Smooth muscle cell (in vitro differentiated cells): Measurements from ENCODE around the gene TSHZ1. TPM values are rescaled to one million over a fixed set of nuclear protein-coding genes. Genes with fewer than 3 reads are reported as not detected.

Experiments used
- DNase-seq: peaks from one replicate; lab custom pipeline; 2025; ENCODE audit not compliant: unreplicated experiment; lab: John Stamatoyannopoulos, UW
- H2AFZ ChIP-seq: fragments of 200-600 bp; sonication (generic); 2 replicates; pipeline ENCODE4 v1.6.0; 2016; ENCODE audit warnings: antibody characterized with exemption, low read depth, mild to moderate bottlenecking
- H3F3A ChIP-seq: fragments of 200-600 bp; sonication (generic); 2 replicates; pipeline ENCODE4 v1.6.0; 2017; ENCODE audit warnings: antibody characterized with exemption, low read depth
- H3K27ac ChIP-seq: fragments of 200-600 bp; sonication (generic); 2 replicates; pipeline ENCODE4 v1.5.1; 2016; ENCODE audit warnings: low read depth, mild to moderate bottlenecking
- H3K27me3 ChIP-seq: fragments of 200-600 bp; sonication (generic); 2 replicates; pipeline ENCODE4 v1.6.1; 2016; ENCODE audit warnings: low read depth, mild to moderate bottlenecking
- H3K36me3 ChIP-seq: fragments of 200-600 bp; sonication (generic); 2 replicates; pipeline ENCODE4 v1.5.1; 2016; ENCODE audit warnings: low read depth
- H3K4me1 ChIP-seq: fragments of 200-600 bp; sonication (generic); 2 replicates; pipeline ENCODE4 v1.5.1; 2016; ENCODE audit warnings: low read depth
- H3K4me2 ChIP-seq: fragments of 200-600 bp; sonication (generic); 2 replicates; pipeline ENCODE4 v1.6.0; 2016; ENCODE audit warnings: mild to moderate bottlenecking
- H3K4me3 ChIP-seq: fragments of 200-600 bp; sonication (generic); 2 replicates; pipeline ENCODE4 v1.5.1; 2016; ENCODE audit warnings: mild to moderate bottlenecking
- H3K79me2 ChIP-seq: fragments of 200-600 bp; sonication (generic); 2 replicates; pipeline ENCODE4 v1.6.0; 2016; ENCODE audit warnings: low read depth, mild to moderate bottlenecking
- H3K9ac ChIP-seq: fragments of 200-600 bp; sonication (generic); 2 replicates; pipeline ENCODE4 v1.6.0; 2016; ENCODE audit warnings: low read depth
- H3K9me3 ChIP-seq: fragments of 200-600 bp; sonication (generic); replicated peaks from 2 replicates; pipeline ENCODE4 v1.5.1; 2016; ENCODE audit warnings: low read depth
- H4K20me1 ChIP-seq: fragments of 200-600 bp; sonication (generic); 2 replicates; pipeline ENCODE4 v1.6.0; 2016; ENCODE audit warnings: low read depth
- CTCF ChIP-seq: fragments of 200-600 bp; sonication (generic); IDR thresholded peaks from 2 replicates; pipeline ENCODE4 v1.5.1; 2017; ENCODE audit warnings: borderline replicate concordance, mild to moderate bottlenecking, antibody characterized with exemption; ENCODE audit not compliant: insufficient read depth, poor library complexity, severe bottlenecking
- WGBS: methylation state at CpG from one replicate; pipeline ENCODE4 v1.1.7; 2016; ENCODE audit warnings: low lambda C conversion rate; 5-methylcytosine and 5-hydroxymethylcytosine counted together
- polyA plus RNA-seq: library from polyadenylated mRNA; unstranded; fragments of >200 nt; fragmentation: Nextera tagmentation; extraction: Ambion mirVana; gene quantifications from 2 replicates; pipeline ENCODE4 v1.2.1, GENCODE V29; 2016
- total RNA-seq: library from RNA; depleted of rRNA; stranded (reverse); fragments of >200 nt; gene quantifications from 2 replicates; pipeline ENCODE4 v1.2.3, GENCODE V29; 2014

The TSHZ1 gene
- total and polyA plus RNA-seq, 2 experiments from 2014 or later = 21.3 to 26.1 TPM

- H3K27me3 ChIP-seq = no peaks in the 10 kb centered on the region
- H3K9me3 ChIP-seq = no peaks in the 10 kb centered on the region
- H3K9ac ChIP-seq = no peak overlapping the region
- no peak overlapping the region for H2AFZ ChIP-seq
- peaks cover 13% of the 10 kb centered on the region for H3K4me1 ChIP-seq
- H3F3A ChIP-seq = no peaks in the 10 kb centered on the region
- WGBS = 32% methylated on average over 11 of the region's 11 CpGs
- peak overlapping the region; percentile 6 for H3K27ac ChIP-seq
- H3K79me2 ChIP-seq = peaks cover 99% of the 10 kb centered on the region
- peaks cover 84% of the 10 kb centered on the region for H4K20me1 ChIP-seq
- DNase-seq = no peak
- H3K36me3 ChIP-seq = no peaks in the 10 kb centered on the region
- H3K4me3 ChIP-seq = peak overlapping the region; percentile 37
- peak overlapping the region; percentile 71 for H3K4me2 ChIP-seq
- TF ChIP-seq CTCF = no peak
Measured at GRCh38 chr18:75226286-75226955, 15.8 kb downstream of the TSHZ1 start.

DNA sequence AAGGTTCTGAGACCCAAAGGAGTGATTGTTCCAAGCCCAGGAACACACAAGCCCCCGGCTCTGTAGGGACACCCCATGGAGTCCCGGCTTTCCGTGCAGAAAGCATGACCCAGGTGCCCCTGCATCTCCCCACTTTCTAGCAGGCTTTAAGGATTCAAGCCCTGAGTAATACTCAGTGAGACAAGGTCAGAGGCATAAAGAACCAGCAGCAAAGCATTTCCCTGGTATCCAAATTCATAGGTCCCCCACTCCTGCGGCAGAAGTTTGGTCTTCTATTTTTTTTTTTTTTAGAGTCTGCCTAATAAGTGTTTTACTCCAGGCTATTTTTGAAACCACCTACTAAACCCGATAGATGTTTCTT, 16.3 kb downstream of the TSHZ1 start:
- Histone ChIP-seq H3F3A (no peaks in the 10 kb centered on the region), H3K9me3 (no peaks in the 10 kb centered on the region), H3K4me2 (peak overlapping the region; percentile 71), H3K4me1 (peaks cover 13% of the 10 kb centered on the region), H3K27me3 (no peaks in the 10 kb centered on the region), H3K27ac (peak overlapping the region; percentile 6), H3K36me3 (no peaks in the 10 kb centered on the region), H3K9ac (no peak overlapping the region), H3K4me3 (peak overlapping the region; percentile 37), H2AFZ (no peak overlapping the region), H3K79me2 (peaks cover 99% of the 10 kb centered on the region), H4K20me1 (peaks cover 85% of the 10 kb centered on the region)
- no peak for DNase-seq
- TF ChIP-seq CTCF = no peak
- whole genome bisulfite sequencing = 68% methylated on average over 5 of the region's 5 CpGs

- Histone ChIP-seq H3K79me2 (peaks cover 99% of the 10 kb centered on the region), H3K4me3 (peak overlapping the region; percentile 37), H3K36me3 (no peaks in the 10 kb centered on the region), H3K4me1 (peaks cover 13% of the 10 kb centered on the region), H4K20me1 (peaks cover 85% of the 10 kb centered on the region), H3K27me3 (no peaks in the 10 kb centered on the region), H3K9ac (no peak overlapping the region), H3F3A (no peaks in the 10 kb centered on the region), H3K9me3 (no peaks in the 10 kb centered on the region), H3K4me2 (peak overlapping the region; percentile 71), H3K27ac (peak overlapping the region; percentile 6), H2AFZ (peak overlapping the region; percentile 33)
- WGBS = 67% methylated on average over 11 of the region's 11 CpGs
- DNase-seq = no peak
- no peak for TF ChIP-seq CTCF
Measured at GRCh38 chr18:75227535-75228296, 17.1 kb downstream of the TSHZ1 start.
